Nephron progenitor cell (in vitro differentiated cells): Measurements from ENCODE around the gene CAMK1.

Experiments used
- DNase-seq: peaks from one replicate; pipeline ENCODE4 v3.0.0; 2021
- H3K27ac Mint-ChIP-seq: 2 replicates; pipeline ENCODE4 v1.8.0; 2021; ENCODE audit warnings: mild to moderate bottlenecking, moderate library complexity, mixed read lengths
- H3K27me3 Mint-ChIP-seq: 2 replicates; pipeline ENCODE4 v1.8.0; 2021; ENCODE audit warnings: mild to moderate bottlenecking, low read depth, mixed read lengths; ENCODE audit not compliant: poor library complexity
- H3K36me3 Mint-ChIP-seq: 2 replicates; pipeline ENCODE4 v1.8.0; 2021; ENCODE audit warnings: low read depth, mixed read lengths
- H3K4me1 Mint-ChIP-seq: 2 replicates; pipeline ENCODE4 v1.8.0; 2021; ENCODE audit warnings: mixed read lengths
- H3K4me3 Mint-ChIP-seq: 2 replicates; pipeline ENCODE4 v1.8.0; 2021; ENCODE audit warnings: mild to moderate bottlenecking, moderate library complexity, mixed read lengths
- H3K9me3 Mint-ChIP-seq: 2 replicates; pipeline ENCODE4 v1.8.0; 2021; ENCODE audit warnings: mild to moderate bottlenecking, moderate library complexity, mixed read lengths
- TF ChIP-seq, protein P1 (sequence below): fragments of 200-600 bp; sonication (generic); IDR thresholded peaks from 2 replicates; pipeline ENCODE4 v1.5.0; 2021; ENCODE audit warnings: antibody characterized with exemption

Gene CAMK1

DNA sequence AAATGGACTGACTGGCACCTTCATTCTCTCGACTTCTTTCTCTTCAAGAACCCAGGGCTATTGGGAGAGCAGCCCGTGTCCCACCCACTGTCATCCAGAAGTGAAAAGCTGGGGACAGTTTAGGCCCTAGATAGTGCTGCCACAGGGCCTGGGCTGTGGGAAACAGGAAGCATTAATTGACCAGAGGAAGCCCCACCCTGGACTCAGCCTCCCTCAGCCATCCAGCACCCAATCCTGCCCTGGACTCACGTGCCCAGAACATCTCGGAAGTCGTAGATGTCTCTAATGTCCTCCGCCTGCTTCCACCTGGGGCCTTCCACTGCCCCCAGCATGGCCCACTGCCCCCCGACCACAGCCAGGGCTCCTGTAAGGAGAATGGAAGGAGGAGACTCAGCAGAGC, 2.3 kb downstream of the CAMK1 start:
- Mint-ChIP-seq H3K4me1 (peaks cover 17% of the 10 kb centered on the region), H3K27me3 (peaks cover 19% of the 10 kb centered on the region), H3K4me3 (no peak overlapping the region), H3K27ac (no peak overlapping the region), H3K9me3 (no peaks in the 10 kb centered on the region), H3K36me3 (peaks cover 5% of the 10 kb centered on the region)
- TF ChIP-seq, protein P1, sequence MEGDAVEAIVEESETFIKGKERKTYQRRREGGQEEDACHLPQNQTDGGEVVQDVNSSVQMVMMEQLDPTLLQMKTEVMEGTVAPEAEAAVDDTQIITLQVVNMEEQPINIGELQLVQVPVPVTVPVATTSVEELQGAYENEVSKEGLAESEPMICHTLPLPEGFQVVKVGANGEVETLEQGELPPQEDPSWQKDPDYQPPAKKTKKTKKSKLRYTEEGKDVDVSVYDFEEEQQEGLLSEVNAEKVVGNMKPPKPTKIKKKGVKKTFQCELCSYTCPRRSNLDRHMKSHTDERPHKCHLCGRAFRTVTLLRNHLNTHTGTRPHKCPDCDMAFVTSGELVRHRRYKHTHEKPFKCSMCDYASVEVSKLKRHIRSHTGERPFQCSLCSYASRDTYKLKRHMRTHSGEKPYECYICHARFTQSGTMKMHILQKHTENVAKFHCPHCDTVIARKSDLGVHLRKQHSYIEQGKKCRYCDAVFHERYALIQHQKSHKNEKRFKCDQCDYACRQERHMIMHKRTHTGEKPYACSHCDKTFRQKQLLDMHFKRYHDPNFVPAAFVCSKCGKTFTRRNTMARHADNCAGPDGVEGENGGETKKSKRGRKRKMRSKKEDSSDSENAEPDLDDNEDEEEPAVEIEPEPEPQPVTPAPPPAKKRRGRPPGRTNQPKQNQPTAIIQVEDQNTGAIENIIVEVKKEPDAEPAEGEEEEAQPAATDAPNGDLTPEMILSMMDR: no peak
- DNase-seq: no peak

DNA sequence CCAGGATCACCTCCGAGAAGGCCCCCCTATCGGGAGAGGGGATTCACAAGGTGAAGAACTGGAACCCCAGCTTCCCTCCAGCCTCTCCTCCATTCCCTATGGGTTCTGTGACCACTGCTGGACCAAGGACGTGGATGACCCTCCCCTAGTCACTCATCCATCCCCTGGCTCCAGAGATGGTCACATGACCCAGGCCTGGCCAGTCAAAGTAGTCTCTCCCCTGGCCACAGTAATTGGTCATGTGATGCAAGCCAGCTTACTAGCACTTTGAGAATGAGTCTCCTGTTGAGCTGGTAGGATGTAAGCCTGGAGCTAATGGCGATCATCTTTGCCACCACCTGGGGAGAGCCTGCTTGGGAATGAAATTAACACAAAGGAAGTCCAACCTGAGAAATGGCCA, 3.9 kb downstream of the CAMK1 start:
- no peak overlapping the region for H3K4me3 Mint-ChIP-seq
- peak overlapping the region; percentile 25 for H3K27ac Mint-ChIP-seq
- TF ChIP-seq, protein P1: no peak
- peaks cover 17% of the 10 kb centered on the region for H3K4me1 Mint-ChIP-seq
- H3K27me3 Mint-ChIP-seq: peaks cover 15% of the 10 kb centered on the region
- peaks cover 9% of the 10 kb centered on the region for H3K36me3 Mint-ChIP-seq
- H3K9me3 Mint-ChIP-seq: no peaks in the 10 kb centered on the region
- no peak for DNase-seq

DNA sequence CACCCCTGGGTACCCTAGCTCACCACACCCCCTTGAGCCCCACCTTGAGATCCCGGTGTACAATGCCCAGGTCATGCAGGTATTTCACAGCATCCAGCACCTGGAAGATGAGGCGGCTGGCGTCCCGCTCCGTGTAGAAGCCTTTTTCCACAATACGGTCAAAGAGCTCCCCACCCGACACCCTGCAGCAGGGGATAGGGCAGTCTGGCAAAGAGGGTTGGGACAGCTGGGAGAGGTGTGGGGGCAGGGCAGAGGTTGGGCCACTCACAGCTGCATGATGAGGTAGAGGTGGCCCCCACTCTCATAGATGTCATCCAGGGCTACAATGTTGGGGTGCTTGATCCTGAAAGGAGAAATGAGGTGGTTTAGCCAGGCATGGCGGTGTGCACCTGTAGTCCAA, 6.9 kb downstream of the CAMK1 start:
- Mint-ChIP-seq H3K36me3 (peaks cover 33% of the 10 kb centered on the region), H3K4me1 (peaks cover 8% of the 10 kb centered on the region), H3K27me3 (no peaks in the 10 kb centered on the region)

DNA sequence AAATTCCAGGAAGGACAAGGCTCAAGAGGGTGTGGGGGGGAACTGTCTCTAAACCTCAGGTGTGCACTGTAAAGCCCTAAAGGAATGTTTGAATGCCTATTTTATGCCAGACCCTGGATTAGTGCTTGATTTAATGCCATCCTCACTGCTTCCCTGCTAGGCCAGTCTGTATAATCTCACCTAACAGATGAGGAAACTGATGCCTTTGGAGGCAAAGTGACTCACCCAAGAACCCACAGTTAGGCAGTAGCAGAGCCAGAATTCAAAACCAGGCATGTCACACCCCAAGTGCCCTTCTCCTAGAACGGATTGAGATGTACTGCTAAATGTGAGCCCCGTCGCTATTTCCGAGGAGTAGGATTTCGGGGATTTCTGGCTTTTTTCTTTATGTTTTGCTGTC, 7.8 kb downstream of the CAMK1 start:
- Mint-ChIP-seq H3K27ac (no peak overlapping the region), H3K9me3 (no peaks in the 10 kb centered on the region), H3K36me3 (peaks cover 36% of the 10 kb centered on the region), H3K27me3 (no peaks in the 10 kb centered on the region), H3K4me3 (no peak overlapping the region), H3K4me1 (peaks cover 6% of the 10 kb centered on the region)
- DNase-seq: no peak
- TF ChIP-seq, protein P1: no peak

More for the DNA sequence above, 6.9 kb downstream of the CAMK1 start:
- no peaks in the 10 kb centered on the region for H3K9me3 Mint-ChIP-seq
- TF ChIP-seq, protein P1: no peak
- no peak overlapping the region for H3K4me3 Mint-ChIP-seq
- H3K27ac Mint-ChIP-seq: peak overlapping the region; percentile 25
- DNase-seq: no peak

DNA sequence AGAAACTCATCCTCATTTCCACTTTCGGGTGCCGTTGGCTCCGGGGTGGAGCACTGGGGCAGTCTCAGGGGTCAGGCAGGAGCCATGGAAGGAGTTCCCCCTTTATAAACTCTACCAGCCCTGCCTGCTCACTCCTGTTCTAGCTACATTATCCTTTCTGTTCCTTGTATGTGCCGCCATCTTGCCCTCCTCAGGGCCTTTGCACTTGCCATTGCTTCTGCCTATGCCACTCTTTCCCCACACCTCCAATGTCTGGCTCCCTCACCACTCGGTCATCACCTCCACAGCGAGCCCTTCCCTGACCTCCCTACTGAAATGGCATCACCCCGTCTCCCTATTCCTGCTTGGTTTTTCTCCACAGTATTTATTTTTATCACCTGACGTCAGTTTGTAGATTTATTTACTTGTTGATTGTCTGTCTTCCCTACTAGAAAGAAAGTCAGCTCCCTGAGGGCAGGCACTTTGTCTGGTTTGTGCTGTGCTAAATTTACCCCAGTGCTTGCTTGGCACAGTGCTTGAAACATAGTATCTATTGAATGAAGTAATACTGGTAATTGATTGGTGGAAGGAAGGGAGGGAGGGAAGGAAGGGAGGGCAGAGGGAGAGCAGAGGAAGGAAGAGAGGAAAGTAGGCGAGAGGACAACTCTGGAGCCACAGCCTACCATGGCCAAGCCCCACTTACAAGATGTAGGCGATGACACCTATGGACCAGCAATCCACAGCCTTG, 8.8 kb downstream of the CAMK1 start:
- no peak for DNase-seq
- Mint-ChIP-seq H3K4me3 (no peak overlapping the region), H3K27ac (peak overlapping the region; percentile 41), H3K36me3 (peaks cover 44% of the 10 kb centered on the region), H3K9me3 (no peaks in the 10 kb centered on the region), H3K27me3 (no peaks in the 10 kb centered on the region), H3K4me1 (peaks cover 3% of the 10 kb centered on the region)
- TF ChIP-seq, protein P1: no peak

DNA sequence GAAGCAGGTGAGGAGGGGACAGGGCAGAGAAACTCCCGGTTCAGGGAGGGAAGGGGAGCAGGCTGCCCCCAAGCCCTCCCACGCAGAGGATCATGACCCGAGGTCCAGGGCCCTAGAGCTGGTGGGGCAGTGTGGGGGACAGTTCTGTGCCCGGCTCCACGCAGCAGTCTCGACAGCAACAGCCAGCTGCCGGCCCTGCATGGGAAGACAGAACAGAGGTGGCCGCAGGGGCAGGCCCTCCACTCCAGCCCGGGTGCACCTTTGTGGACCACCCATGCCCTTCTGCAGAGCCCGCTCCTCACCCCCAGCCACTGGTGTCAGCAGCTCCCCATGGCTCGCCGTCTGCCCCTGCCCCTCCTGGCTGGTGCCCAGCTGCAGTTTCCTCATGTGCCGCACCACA, 12.3 kb downstream of the CAMK1 start:
- DNase-seq: no peak
- H3K27me3 Mint-ChIP-seq: no peaks in the 10 kb centered on the region
- H3K9me3 Mint-ChIP-seq: no peaks in the 10 kb centered on the region
- no peak overlapping the region for H3K27ac Mint-ChIP-seq
- TF ChIP-seq, protein P1: no peak
- peaks cover 51% of the 10 kb centered on the region for H3K36me3 Mint-ChIP-seq
- no peak overlapping the region for H3K4me3 Mint-ChIP-seq
- H3K4me1 Mint-ChIP-seq: no peaks in the 10 kb centered on the region
